NB4 (cell line): ENCODE results near the gene MALRD1.

Experiments used
- POLR2A ChIP-seq: IDR thresholded peaks from 2 replicates; pipeline ENCODE4 v1.6.1; 2011; ENCODE audit warnings: mild to moderate bottlenecking; ENCODE audit not compliant: insufficient read length; ENCODE audit errors: extremely low read depth
- TF ChIP-seq, protein P1 (sequence below): IDR thresholded peaks from one replicate; pipeline ENCODE4 v1.5.1; 2012; ENCODE audit warnings: low read depth, low read length
- TF ChIP-seq, protein P2 (sequence below): IDR thresholded peaks from 2 replicates; pipeline ENCODE4 v1.6.1; 2011; ENCODE audit warnings: low read depth, low read length

DNA sequence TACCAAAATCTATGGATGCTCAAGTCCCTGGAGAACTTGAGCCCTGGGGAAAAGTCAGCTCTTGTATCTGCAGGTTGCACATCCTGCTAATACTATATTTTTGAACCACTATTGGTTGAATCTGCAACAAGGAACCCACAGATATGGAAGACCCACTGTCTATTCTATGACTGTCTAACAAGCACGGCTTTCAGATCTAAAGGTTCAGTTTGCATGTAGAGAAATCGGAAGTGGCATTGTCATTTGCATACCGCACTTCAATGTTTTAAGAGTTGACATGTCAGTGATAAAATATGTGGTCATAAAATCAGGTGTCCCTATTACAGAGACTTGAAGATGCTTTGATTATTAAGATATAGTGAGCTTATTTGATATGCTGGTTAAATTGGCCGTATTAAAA, 95.6 kb downstream of the MALRD1 start:
- TF ChIP-seq, protein P1, sequence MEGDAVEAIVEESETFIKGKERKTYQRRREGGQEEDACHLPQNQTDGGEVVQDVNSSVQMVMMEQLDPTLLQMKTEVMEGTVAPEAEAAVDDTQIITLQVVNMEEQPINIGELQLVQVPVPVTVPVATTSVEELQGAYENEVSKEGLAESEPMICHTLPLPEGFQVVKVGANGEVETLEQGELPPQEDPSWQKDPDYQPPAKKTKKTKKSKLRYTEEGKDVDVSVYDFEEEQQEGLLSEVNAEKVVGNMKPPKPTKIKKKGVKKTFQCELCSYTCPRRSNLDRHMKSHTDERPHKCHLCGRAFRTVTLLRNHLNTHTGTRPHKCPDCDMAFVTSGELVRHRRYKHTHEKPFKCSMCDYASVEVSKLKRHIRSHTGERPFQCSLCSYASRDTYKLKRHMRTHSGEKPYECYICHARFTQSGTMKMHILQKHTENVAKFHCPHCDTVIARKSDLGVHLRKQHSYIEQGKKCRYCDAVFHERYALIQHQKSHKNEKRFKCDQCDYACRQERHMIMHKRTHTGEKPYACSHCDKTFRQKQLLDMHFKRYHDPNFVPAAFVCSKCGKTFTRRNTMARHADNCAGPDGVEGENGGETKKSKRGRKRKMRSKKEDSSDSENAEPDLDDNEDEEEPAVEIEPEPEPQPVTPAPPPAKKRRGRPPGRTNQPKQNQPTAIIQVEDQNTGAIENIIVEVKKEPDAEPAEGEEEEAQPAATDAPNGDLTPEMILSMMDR: no peak
- no peak for TF ChIP-seq POLR2A
- TF ChIP-seq, protein P2, sequence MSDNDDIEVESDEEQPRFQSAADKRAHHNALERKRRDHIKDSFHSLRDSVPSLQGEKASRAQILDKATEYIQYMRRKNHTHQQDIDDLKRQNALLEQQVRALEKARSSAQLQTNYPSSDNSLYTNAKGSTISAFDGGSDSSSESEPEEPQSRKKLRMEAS: no peak
